Subcutaneous adipose tissue (tissue), 4 donors: ENCODE data around the gene ZSWIM9. TPM values are rescaled to one million over a fixed set of nuclear protein-coding genes. Genes with fewer than 3 reads are reported as not detected.

ENCODE experiments used
- total RNA-seq, 4 donors: library from RNA; depleted of rRNA; stranded (reverse); fragments of >200 nt; gene quantifications; one replicate each; pipeline ENCODE4 v1.1.0, GENCODE V29; 2016
- TF ChIP-seq, protein P1 (sequence below): fragments of 450-650 bp; IDR thresholded peaks from one replicate; pipeline ENCODE4 v1.5.1; 2016; ENCODE audit warnings: low read depth, mild to moderate bottlenecking, control low read depth, antibody characterized with exemption, moderate library complexity

ZSWIM9 gene
- total RNA-seq, 4 donors from 2014 or later, result 1.9 to 8.1 (median 3.0) TPM

DNA sequence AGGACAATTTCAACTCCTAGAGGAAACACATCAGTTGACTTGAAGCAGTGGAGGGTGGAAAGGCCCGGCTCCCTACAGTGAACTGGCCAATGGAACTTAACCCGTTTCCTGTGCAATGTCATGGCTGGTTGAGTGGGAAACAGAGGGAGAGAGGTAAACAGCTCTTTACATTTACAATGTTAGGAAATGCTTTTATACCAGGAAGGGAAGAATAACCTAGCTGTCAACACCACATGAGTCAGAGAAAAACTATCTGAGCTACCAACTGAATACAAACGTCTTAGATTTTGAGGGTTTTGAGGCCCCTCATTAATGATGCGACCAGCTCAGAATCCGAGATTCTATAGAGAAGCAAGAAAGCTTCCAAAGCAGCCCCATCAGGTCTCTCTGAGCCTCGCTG lies 48.5 kb downstream of the ZSWIM9 start:
- TF ChIP-seq, protein P1, sequence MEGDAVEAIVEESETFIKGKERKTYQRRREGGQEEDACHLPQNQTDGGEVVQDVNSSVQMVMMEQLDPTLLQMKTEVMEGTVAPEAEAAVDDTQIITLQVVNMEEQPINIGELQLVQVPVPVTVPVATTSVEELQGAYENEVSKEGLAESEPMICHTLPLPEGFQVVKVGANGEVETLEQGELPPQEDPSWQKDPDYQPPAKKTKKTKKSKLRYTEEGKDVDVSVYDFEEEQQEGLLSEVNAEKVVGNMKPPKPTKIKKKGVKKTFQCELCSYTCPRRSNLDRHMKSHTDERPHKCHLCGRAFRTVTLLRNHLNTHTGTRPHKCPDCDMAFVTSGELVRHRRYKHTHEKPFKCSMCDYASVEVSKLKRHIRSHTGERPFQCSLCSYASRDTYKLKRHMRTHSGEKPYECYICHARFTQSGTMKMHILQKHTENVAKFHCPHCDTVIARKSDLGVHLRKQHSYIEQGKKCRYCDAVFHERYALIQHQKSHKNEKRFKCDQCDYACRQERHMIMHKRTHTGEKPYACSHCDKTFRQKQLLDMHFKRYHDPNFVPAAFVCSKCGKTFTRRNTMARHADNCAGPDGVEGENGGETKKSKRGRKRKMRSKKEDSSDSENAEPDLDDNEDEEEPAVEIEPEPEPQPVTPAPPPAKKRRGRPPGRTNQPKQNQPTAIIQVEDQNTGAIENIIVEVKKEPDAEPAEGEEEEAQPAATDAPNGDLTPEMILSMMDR, result no peak

DNA sequence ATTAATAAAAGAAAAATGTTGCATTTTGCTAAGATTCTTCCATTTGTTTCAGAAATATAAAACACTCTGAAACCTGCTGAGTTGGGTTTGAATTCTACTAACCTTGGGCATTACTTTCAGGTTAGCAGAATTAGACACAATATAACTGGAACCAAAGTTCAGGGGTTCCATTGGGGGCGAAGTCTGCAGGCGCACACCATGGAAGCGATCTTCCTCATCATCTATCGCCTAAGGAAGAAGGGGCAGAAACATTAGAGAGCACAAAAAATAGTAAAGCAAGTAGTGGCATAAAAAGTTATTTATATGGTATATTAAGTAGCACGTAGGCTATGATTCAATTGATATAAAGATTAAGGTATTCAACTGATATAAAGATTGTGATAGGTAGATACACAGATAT lies 51.1 kb downstream of the ZSWIM9 start:
- TF ChIP-seq, protein P1, result no peak

DNA sequence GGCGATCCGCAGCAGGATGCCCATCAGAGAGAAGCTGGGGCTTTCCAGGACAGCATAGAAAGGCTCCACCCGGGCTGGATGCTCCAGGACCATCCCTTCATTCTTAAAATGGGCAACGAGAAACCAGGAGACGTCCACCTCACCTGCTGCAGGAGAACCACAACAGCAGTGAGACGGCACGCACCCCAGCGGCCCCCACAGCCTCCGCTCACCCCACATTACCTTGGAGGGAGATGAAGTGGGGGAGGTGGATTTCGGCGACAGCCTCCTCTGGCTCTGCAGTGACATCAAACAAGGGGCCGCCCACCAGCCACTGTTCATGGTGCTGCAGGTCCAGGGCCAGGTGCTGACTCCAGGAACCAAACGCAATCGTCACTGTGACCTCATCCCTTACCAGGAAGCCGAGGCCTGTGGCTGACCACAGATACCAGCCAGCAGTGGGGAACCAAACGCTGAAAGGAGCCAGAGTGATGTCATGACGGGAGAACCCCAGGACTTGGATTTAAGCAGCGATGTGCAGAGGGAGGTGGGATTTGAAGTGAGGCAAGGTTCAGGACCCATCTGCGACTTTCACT lies 60.2 kb downstream of the ZSWIM9 start:
- TF ChIP-seq, protein P1, result no peak

DNA sequence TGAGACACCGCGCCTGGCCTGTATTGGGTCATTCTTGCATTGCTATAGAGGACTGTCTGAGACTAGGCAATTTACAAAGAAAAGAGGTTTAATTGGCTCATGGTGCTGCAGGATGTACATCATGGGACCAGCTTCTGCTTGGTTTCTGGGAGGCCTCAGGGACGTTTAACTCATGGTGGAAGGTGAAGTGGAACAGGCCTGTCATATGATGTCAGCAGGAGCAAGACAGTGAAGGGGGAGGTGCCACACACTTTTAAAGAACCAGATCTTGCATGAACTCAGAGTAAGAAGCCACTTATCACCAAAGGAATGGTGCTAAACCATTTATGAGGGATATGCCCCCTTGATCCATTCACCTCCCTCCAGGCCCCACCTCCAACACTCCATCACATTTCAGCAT lies 66.6 kb downstream of the ZSWIM9 start:
- TF ChIP-seq, protein P1, result no peak

DNA sequence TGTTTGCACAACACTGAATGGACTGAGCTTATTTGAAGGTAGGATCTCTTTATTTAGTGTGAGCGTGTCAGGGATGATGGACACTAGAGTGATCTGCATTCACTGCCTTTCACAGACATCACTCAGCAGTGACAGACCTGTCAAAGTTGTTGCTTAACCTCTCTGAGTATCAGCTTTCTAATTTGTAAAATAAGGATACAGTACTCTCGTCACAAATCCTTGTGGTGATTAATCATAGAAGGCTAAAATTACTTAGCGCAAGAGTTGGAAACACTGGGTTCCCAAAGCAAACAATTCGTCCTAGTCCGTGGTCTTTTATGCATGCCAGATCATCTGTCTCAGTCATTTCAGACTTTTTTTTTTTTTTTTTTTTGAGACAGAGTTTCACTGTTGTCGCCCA lies 68.6 kb downstream of the ZSWIM9 start:
- TF ChIP-seq, protein P1, result no peak

DNA sequence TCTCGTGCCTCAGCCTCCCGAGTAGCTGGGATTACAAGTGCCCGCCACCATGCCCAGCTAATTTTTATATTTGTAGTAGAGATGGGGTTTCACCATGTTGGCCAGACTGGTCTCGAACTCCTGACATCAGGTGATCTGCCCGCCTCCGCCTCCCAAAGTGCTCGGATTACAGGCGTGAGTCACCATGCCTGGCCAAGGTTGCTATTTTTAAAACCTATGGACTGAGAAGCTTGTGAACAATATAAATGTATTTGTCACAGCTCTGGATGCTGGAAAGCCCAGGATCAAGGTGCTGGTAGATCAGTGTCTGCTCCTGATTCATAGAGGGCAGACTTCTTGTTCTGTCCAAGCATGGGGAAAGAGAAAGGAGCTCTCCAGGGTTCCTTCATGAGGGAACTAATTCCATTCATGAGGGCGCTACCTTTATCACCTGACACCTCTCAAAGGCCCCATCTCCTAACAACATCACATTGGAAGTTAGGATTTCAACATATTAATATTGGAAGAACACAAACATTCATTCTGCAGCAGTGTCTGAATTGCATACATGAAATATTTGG lies 69.2 kb downstream of the ZSWIM9 start:
- TF ChIP-seq, protein P1, result no peak

DNA sequence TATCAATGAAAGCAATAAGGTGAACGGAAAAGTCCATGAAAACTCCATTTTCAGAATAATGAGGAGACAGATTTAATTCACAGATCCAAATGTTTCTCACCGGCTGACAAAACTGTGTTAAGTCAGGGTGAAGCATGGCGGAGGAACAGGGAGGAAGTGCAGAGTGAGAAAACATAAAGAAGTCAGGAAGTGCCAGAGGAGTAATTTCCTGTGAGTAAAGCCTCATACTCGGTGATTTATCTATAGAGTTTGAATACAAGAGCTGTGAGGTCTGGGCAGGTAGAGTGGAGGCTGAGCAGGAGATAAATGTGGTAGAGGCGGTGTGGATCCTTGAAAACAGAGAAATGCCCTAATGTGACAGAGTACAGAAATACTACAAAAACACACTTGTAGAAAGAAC lies 73.8 kb downstream of the ZSWIM9 start:
- TF ChIP-seq, protein P1, result no peak
